H1 (cell line): ENCODE results near the gene PARD3. TPM values are rescaled to one million over a fixed set of nuclear protein-coding genes. Genes with fewer than 3 reads are reported as not detected.

Experiments used
- CTCF ChIA-PET: fragments of 300-600 bp; sonication (Branson Sonifier 250); formaldehyde crosslinking; loops from one replicate; lab custom pipeline; 2021; ENCODE audit not compliant: partially characterized antibody; lab: Charles Lee
- POLR2A ChIA-PET: fragments of 300-600 bp; sonication (Branson Sonifier 250); formaldehyde crosslinking; loops from one replicate; lab custom pipeline; 2021; ENCODE audit warnings: inconsistent platforms; ENCODE audit not compliant: partially characterized antibody; lab: Charles Lee
- DNase-seq, 2 experiments: peaks; one replicate each; pipeline versions ENCODE4 v3.0.0 to v3.0.0-alpha.2; 2010 to 2022; ENCODE audit warnings: low spot score in 2 of 2, low read depth in 1 of 2, mixed read lengths in 1 of 2
- FAIRE-seq: peaks from 2 replicates; lab custom pipeline; 2011; peaks lifted over from hg19 to GRCh38; lab: Jason Lieb, UNC
- H2AFZ ChIP-seq: 2 replicates; pipeline ENCODE4 v1.8.1; 2012; ENCODE audit warnings: low read length, inconsistent platforms
- H2AK5ac ChIP-seq: 2 replicates; pipeline ENCODE4 v1.6.1; 2013; ENCODE audit warnings: low read depth, low read length
- H2BK120ac ChIP-seq: replicated peaks from 2 replicates; pipeline ENCODE3; 2013; ENCODE audit warnings: low read depth, low read length, inconsistent platforms
- H2BK12ac ChIP-seq: 2 replicates; pipeline ENCODE4 v1.6.1; 2013; ENCODE audit warnings: low read depth, low read length
- H2BK15ac ChIP-seq: 2 replicates; pipeline ENCODE4 v1.6.1; 2013; ENCODE audit warnings: low read length
- H2BK20ac ChIP-seq: 2 replicates; pipeline ENCODE4 v1.6.1; 2013; ENCODE audit warnings: low read length
- H2BK5ac ChIP-seq: 2 replicates; pipeline ENCODE4 v1.6.1; 2013; ENCODE audit warnings: low read depth, low read length
- H3K14ac ChIP-seq: 2 replicates; pipeline ENCODE4 v1.6.1; 2013; ENCODE audit warnings: inconsistent platforms; ENCODE audit not compliant: insufficient read length
- H3K18ac ChIP-seq: 2 replicates; pipeline ENCODE4 v1.6.1; 2013; ENCODE audit warnings: low read length; ENCODE audit errors: extremely low read depth
- H3K23ac ChIP-seq: 2 replicates; pipeline ENCODE4 v1.6.1; 2013; ENCODE audit warnings: inconsistent platforms; ENCODE audit not compliant: insufficient read length
- H3K23me2 ChIP-seq: 2 replicates; pipeline ENCODE4 v1.6.1; 2013; ENCODE audit warnings: low read depth, low read length
- H3K27ac ChIP-seq: 2 replicates; pipeline ENCODE4 v1.6.1; 2011; ENCODE audit warnings: low read depth, low read length, inconsistent platforms
- H3K27me3 ChIP-seq, 4 experiments: replicated peaks in 1 of 4; 1 replicate in 1 of 4; 2 replicates in 3 of 4; pipeline versions ENCODE4 v1.6.1 to v1.8.1; 2011 to 2013; ENCODE audit warnings: low read length in 3 of 4, mild to moderate bottlenecking in 3 of 4, inconsistent platforms in 2 of 4, mixed read lengths in 2 of 4, moderate library complexity in 1 of 4; ENCODE audit not compliant: control insufficient read depth in 3 of 4, insufficient read depth in 3 of 4; ENCODE audit errors: extremely low read depth in 1 of 4
- H3K36me3 ChIP-seq, 4 experiments: 2 replicates each; pipeline versions ENCODE4 v1.6.1 to v1.8.1; 2011 to 2013; ENCODE audit warnings: mild to moderate bottlenecking in 4 of 4, low read length in 3 of 4, moderate library complexity in 2 of 4, control low read depth in 1 of 4, inconsistent platforms in 1 of 4; ENCODE audit not compliant: insufficient read depth in 4 of 4, control insufficient read depth in 2 of 4
- H3K4ac ChIP-seq: replicated peaks from 2 replicates; pipeline ENCODE3; 2013; ENCODE audit warnings: low read length, low read depth, mixed read lengths, inconsistent platforms; ENCODE audit not compliant: insufficient read length
- H3K4me1 ChIP-seq, 4 experiments: replicated peaks in 1 of 4; 1 replicate in 1 of 4; 2 replicates in 3 of 4; pipeline versions ENCODE4 v1.6.1 to v1.8.1; 2011 to 2013; ENCODE audit warnings: low read length in 3 of 4, inconsistent platforms in 2 of 4, mixed read lengths in 1 of 4; ENCODE audit not compliant: insufficient read depth in 4 of 4, control insufficient read depth in 3 of 4
- H3K4me2 ChIP-seq, 2 experiments: 2 replicates each; pipeline versions ENCODE4 v1.6.1 to v1.8.1; 2011 to 2013; ENCODE audit warnings: low read depth in 2 of 2, low read length in 2 of 2, control low read depth in 1 of 2, inconsistent platforms in 1 of 2, mild to moderate bottlenecking in 1 of 2; ENCODE audit not compliant: insufficient read depth in 1 of 2
- H3K4me3 ChIP-seq, 4 experiments: fragments of 200-600, 300-600 bp in 1 of 4; sonication (generic), shearing (Covaris generic), sonication (Bioruptor Twin) in 1 of 4; 2 replicates each; pipeline versions ENCODE4 v1.5.1 to v1.8.1; 2011 to 2016; ENCODE audit warnings: low read length in 4 of 4, low read depth in 3 of 4, control low read depth in 2 of 4, inconsistent platforms in 2 of 4, mild to moderate bottlenecking in 2 of 4, mixed read lengths in 1 of 4, moderate library complexity in 1 of 4; ENCODE audit not compliant: insufficient read depth in 2 of 4; ENCODE audit errors: extremely low read depth in 1 of 4
- H3K56ac ChIP-seq: replicated peaks from 2 replicates; pipeline ENCODE3; 2013; ENCODE audit warnings: low read depth, mild to moderate bottlenecking, mixed read lengths, low read length, inconsistent platforms; ENCODE audit not compliant: insufficient read length
- H3K79me1 ChIP-seq: 2 replicates; pipeline ENCODE4 v1.6.1; 2013; ENCODE audit warnings: low read depth, low read length, control low read depth
- H3K79me2 ChIP-seq, 2 experiments: 2 replicates each; pipeline versions ENCODE4 v1.6.1 to v1.8.1; 2012 to 2013; ENCODE audit warnings: low read length in 2 of 2, mild to moderate bottlenecking in 2 of 2, inconsistent platforms in 1 of 2; ENCODE audit not compliant: insufficient read depth in 2 of 2, control insufficient read depth in 1 of 2
- H3K9ac ChIP-seq, 4 experiments: replicated peaks in 1 of 4; 1 replicate in 1 of 4; 2 replicates in 3 of 4; pipeline versions ENCODE4 v1.6.1 to v1.8.1; 2011 to 2013; ENCODE audit warnings: low read depth in 3 of 4, low read length in 3 of 4, control low read depth in 2 of 4, mild to moderate bottlenecking in 2 of 4, moderate library complexity in 2 of 4, inconsistent platforms in 1 of 4; ENCODE audit errors: extremely low read depth in 1 of 4
- H3K9me3 ChIP-seq, 2 experiments: 2 replicates each; pipeline versions ENCODE4 v1.6.1 to v1.8.1; 2012 to 2013; ENCODE audit warnings: mild to moderate bottlenecking in 2 of 2, moderate library complexity in 2 of 2, control low read depth in 1 of 2, inconsistent platforms in 1 of 2, low read depth in 1 of 2, low read length in 1 of 2, mixed read lengths in 1 of 2; ENCODE audit not compliant: insufficient read depth in 2 of 2
- H4K20me1 ChIP-seq, 2 experiments: replicated peaks in 1 of 2; 2 replicates each; pipeline versions ENCODE3 to v1.8.1; 2011 to 2013; ENCODE audit warnings: inconsistent platforms in 2 of 2, low read length in 2 of 2, mild to moderate bottlenecking in 1 of 2; ENCODE audit not compliant: insufficient read depth in 2 of 2, control insufficient read depth in 1 of 2
- H4K5ac ChIP-seq: 2 replicates; pipeline ENCODE4 v1.6.1; 2013; ENCODE audit warnings: low read length, low read depth, mixed read lengths, inconsistent platforms; ENCODE audit not compliant: insufficient read length
- H4K8ac ChIP-seq: 2 replicates; pipeline ENCODE4 v1.8.0; 2013; ENCODE audit warnings: mild to moderate bottlenecking, moderate library complexity, low read length, inconsistent platforms; ENCODE audit not compliant: insufficient read depth; ENCODE audit errors: extremely low read depth
- H4K91ac ChIP-seq: replicated peaks from 2 replicates; pipeline ENCODE3; 2013; ENCODE audit warnings: low read length, mixed read lengths, inconsistent platforms; ENCODE audit not compliant: insufficient read length
- BACH1 ChIP-seq: IDR thresholded peaks from 2 replicates; pipeline ENCODE4 v1.6.1; 2012; ENCODE audit warnings: low read length, improper control_type of control experiment
- BCL11A ChIP-seq, 2 experiments: IDR thresholded peaks; one replicate each; pipeline ENCODE4 v1.6.1; 2011; ENCODE audit warnings: low read depth in 2 of 2, low read length in 2 of 2, mild to moderate bottlenecking in 2 of 2
- CBX5 ChIP-seq: fragments of 300-800, 300-1000 bp; sonication (generic); IDR thresholded peaks from 2 replicates; pipeline ENCODE4 v1.7.1; 2016; ENCODE audit warnings: antibody characterized with exemption, low read length, low read depth
- CEBPB ChIP-seq: IDR thresholded peaks from 2 replicates; pipeline ENCODE4 v1.6.1; 2012; ENCODE audit warnings: low read depth, low read length
- CTBP2 ChIP-seq: IDR thresholded peaks from 2 replicates; pipeline ENCODE4 v1.7.0; 2011; ENCODE audit warnings: borderline replicate concordance, mild to moderate bottlenecking, moderate library complexity, mixed read lengths, low read length; ENCODE audit not compliant: insufficient read depth, insufficient read length
- FOSL1 ChIP-seq: IDR thresholded peaks from 2 replicates; pipeline ENCODE4 v1.6.1; 2011; ENCODE audit warnings: mild to moderate bottlenecking, low read depth, low read length, moderate library complexity; ENCODE audit not compliant: insufficient read depth
- MAFK ChIP-seq: IDR thresholded peaks from 2 replicates; pipeline ENCODE4 v1.6.1; 2012; ENCODE audit warnings: low read depth, mild to moderate bottlenecking, improper control_type of control experiment, low read length
- NRF1 ChIP-seq: IDR thresholded peaks from 2 replicates; pipeline ENCODE4 v1.6.1; 2011; ENCODE audit warnings: mild to moderate bottlenecking, low read depth, low read length, improper control_type of control experiment
- SIX5 ChIP-seq: IDR thresholded peaks from 2 replicates; pipeline ENCODE4 v1.6.1; 2011; ENCODE audit warnings: mild to moderate bottlenecking, low read depth, low read length
- SP2 ChIP-seq: IDR thresholded peaks from 2 replicates; pipeline ENCODE4 v1.6.1; 2012; ENCODE audit warnings: mild to moderate bottlenecking, low read length, inconsistent platforms
- TAF1 ChIP-seq: IDR thresholded peaks from 2 replicates; pipeline ENCODE4 v1.6.1; 2011; ENCODE audit warnings: mild to moderate bottlenecking, low read depth, low read length
- TEAD4 ChIP-seq: IDR thresholded peaks from 2 replicates; pipeline ENCODE4 v1.6.1; 2012; ENCODE audit warnings: low read depth, low read length, inconsistent platforms, mixed read lengths
- WGBS, 2 experiments: shearing (Covaris generic) in 1 of 2; methylation state at CpG; one replicate each; pipeline versions ENCODE4 v1.1.6 to v1.1.7; 2013 to 2015; ENCODE audit warnings: low lambda C conversion rate in 2 of 2, mixed read lengths in 2 of 2, inconsistent platforms in 1 of 2, low coverage in 1 of 2, missing lambda C conversion rate in 1 of 2; ENCODE audit not compliant: insufficient replicate concordance in 2 of 2, insufficient coverage in 1 of 2, insufficient read length in 1 of 2; ENCODE audit errors: extremely low coverage in 1 of 2, missing lambda C conversion rate in 1 of 2; 5-methylcytosine and 5-hydroxymethylcytosine counted together
- polyA plus RNA-seq, 7 experiments: library from polyadenylated mRNA; depleted of rRNA in 3 of 7; stranded (reverse) in 5 of 7; unstranded in 2 of 7; fragments of >200 nt in 5 of 7; fragments of 200-250 nt in 2 of 7; gene quantifications; 1 replicate in 5 of 7; 2 replicates in 1 of 7; 4 replicates in 1 of 7; pipeline versions ENCODE4 v1.2.1 to v1.2.3, GENCODE V29; 2011 to 2013; ENCODE audit warnings: missing spikeins in 2 of 7, mixed read lengths in 2 of 7
- total RNA-seq: library from RNA; stranded (reverse); fragmentation: NEBNext Ultra II Directional; extraction: Animal tissue kit (Norgen Biotek cat#: 25700); gene quantifications from 2 replicates; pipeline ENCODE4 v1.2.1, GENCODE V29; 2021
- TF ChIP-seq, protein P1 (sequence below), 3 experiments: IDR thresholded peaks; 1 replicate in 2 of 3; 2 replicates in 1 of 3; pipeline versions ENCODE4 v1.5.1 to v1.6.1; 2011; ENCODE audit warnings: low read length in 3 of 3, mild to moderate bottlenecking in 3 of 3, inconsistent platforms in 2 of 3, low read depth in 1 of 3, moderate library complexity in 1 of 3; ENCODE audit not compliant: insufficient read depth in 1 of 3; ENCODE audit errors: control extremely low read depth in 1 of 3

The PARD3 gene
- total and polyA plus RNA-seq, 2 of the 8 experiments (the other 6 are each of a cell fraction or from before 2014, with no cell fraction given): 19.7 to 49.1 TPM

- Histone ChIP-seq H2BK15ac (no peak overlapping the region), H3K23ac (no peak overlapping the region), H4K91ac (no peak overlapping the region), H2BK5ac (no peak overlapping the region), H2BK120ac (no peak overlapping the region), H3K9me3 (no peaks in the 10 kb centered on the region), H3K27me3 (no peaks in the 10 kb centered on the region), H3K27ac (no peak overlapping the region), H4K5ac (no peak overlapping the region), H3K18ac (no peak overlapping the region), H3K36me3 (no peaks in the 10 kb centered on the region), H4K20me1 (no peaks in the 10 kb centered on the region), H2BK20ac (no peak overlapping the region), H3K4me1 (peaks cover 0 to 4% (median 1%) of the 10 kb centered on the region in 4 experiments; a peak in 4 of 7 replicates), H3K4ac (no peak overlapping the region), H3K4me2 (no peak overlapping the region), H3K4me3 (no peak overlapping the region), H3K14ac (no peak overlapping the region), H2BK12ac (no peak overlapping the region), H4K8ac (no peak overlapping the region), H3K79me2 (no peaks in the 10 kb centered on the region), H3K9ac (no peak overlapping the region), H3K56ac (no peak overlapping the region), H3K79me1 (no peaks in the 10 kb centered on the region), H2AK5ac (no peak overlapping the region), H2AFZ (no peak overlapping the region), H3K23me2 (no peaks in the 10 kb centered on the region)
- 82% methylated on average over 5 of the region's 5 CpGs; no CpG with 5 or more reads in 1 of the 2 experiments for WGBS, 2 experiments
- DNase-seq (no peak), FAIRE-seq (no peak)
- POLR2A ChIA-PET: interaction anchor here (0.6 kb wide), 1 partner anchor 10 kb away, joined by 3 read pairs; no protein-coding TSS in a partner anchor
- CTCF ChIA-PET: interaction anchor here (0.6 kb wide), 1 partner anchor 627 kb away, joined by 3 read pairs; no protein-coding TSS in a partner anchor
- TF ChIP-seq CTBP2 (no peak), FOSL1 (no peak), NRF1 (no peak), SIX5 (no peak), TAF1 (no peak), MAFK (no peak), CEBPB (no peak), BCL11A (IDR thresholded peaks at IDR 0.05; ENCODE audit: low read depth in 2 of 2, low read length in 2 of 2) (no peak), SP2 (no peak), TEAD4 (no peak), BACH1 (no peak), CBX5 (no peak)
- TF ChIP-seq, protein P1, sequence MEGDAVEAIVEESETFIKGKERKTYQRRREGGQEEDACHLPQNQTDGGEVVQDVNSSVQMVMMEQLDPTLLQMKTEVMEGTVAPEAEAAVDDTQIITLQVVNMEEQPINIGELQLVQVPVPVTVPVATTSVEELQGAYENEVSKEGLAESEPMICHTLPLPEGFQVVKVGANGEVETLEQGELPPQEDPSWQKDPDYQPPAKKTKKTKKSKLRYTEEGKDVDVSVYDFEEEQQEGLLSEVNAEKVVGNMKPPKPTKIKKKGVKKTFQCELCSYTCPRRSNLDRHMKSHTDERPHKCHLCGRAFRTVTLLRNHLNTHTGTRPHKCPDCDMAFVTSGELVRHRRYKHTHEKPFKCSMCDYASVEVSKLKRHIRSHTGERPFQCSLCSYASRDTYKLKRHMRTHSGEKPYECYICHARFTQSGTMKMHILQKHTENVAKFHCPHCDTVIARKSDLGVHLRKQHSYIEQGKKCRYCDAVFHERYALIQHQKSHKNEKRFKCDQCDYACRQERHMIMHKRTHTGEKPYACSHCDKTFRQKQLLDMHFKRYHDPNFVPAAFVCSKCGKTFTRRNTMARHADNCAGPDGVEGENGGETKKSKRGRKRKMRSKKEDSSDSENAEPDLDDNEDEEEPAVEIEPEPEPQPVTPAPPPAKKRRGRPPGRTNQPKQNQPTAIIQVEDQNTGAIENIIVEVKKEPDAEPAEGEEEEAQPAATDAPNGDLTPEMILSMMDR (IDR thresholded peaks at IDR 0.05; ENCODE audit: control extremely low read depth in 1 of 3, insufficient read depth in 1 of 3, low read depth in 1 of 3, low read length in 3 of 3): no peak
Observed at GRCh38 chr10:34166354-34166753, 648.7 kb downstream of the PARD3 start.
